ENCODE results near the gene ZP1.

The ZP1 gene

GRCh38 chr11:60879104-60879503 is 11.8 kb downstream of the ZP1 start:
- no peak for DNase-seq (ENCODE audit: low read depth)
- no peak overlapping the region for H3K4me3 ChIP-seq (ENCODE audit: low read depth, low read length)
- no peak for TF ChIP-seq CTCF (IDR thresholded peaks at IDR 0.05; ENCODE audit: low read depth, low read length, missing control alignments)
- in situ Hi-C loops (cut with HindIII; ENCODE audit: low sequenced_read_pairs) = no loop called here

- no peak overlapping the region for H3K4me3 ChIP-seq (ENCODE audit: low read depth, low read length)
- in situ Hi-C loops (cut with HindIII; ENCODE audit: low sequenced_read_pairs) = no loop called here
- DNase-seq (ENCODE audit: low read depth) = no peak
- no peak for TF ChIP-seq CTCF (IDR thresholded peaks at IDR 0.05; ENCODE audit: low read depth, low read length, missing control alignments)
Observed at GRCh38 chr11:60879971-60880588, 12.7 kb downstream of the ZP1 start.

DNA sequence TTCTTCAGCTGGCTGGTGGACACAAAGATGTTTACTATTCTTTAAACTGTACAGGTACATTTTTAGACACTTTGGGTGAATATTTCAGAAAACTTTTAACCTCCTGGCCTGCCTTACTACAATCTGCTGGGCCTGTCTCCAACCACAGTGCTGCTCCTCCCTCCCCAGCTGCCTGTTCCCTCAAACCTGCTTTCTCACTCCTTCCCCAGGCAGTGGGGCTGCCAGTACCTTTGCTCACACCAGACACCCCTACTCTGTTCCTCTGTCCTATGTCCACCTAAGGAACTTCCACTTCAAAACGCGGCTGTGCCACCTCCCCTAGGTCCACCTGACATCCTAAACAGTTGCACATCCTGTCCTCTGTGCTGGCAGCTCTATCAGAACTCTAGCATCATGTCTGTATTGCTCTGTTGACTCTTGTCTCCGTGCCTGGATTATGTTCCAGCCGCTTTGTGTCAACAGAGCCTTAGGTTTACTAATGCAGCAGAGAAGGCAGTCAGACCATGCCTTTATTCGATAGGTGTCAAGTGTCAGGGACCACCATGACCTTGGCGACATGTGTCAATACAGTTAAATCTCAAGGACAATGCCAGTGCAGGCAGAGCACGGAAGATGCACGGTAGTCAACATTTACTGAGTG is 13.4 kb downstream of the ZP1 start:
- in situ Hi-C loops (cut with HindIII; ENCODE audit: low sequenced_read_pairs) = no loop called here

DNA sequence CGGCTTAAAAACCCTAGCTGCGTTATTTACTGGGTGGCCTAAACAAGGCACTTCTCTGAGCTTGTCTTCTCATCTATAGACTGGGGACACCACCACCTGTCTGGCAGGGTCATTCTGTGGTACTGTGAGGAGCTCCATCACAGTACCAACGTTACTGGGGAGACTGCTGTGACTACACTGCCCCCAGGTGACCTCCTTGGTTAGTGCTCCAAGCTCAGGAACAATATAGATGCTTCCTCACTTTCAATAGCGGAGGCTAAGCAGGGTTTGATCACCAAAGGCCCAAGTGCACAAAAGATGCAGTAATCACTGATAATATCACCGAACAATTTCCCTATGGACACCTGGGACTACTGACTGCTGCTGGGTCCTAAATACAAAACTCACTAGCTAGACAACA is 20.2 kb downstream of the ZP1 start:
- in situ Hi-C loops (cut with HindIII; ENCODE audit: low sequenced_read_pairs) = no loop called here
- H3K4me3 ChIP-seq (ENCODE audit: low read depth, low read length) = no peak overlapping the region
- DNase-seq (ENCODE audit: low read depth) = peak; percentile 52
- TF ChIP-seq CTCF (IDR thresholded peaks at IDR 0.05; ENCODE audit: low read depth, low read length, missing control alignments) = peak; percentile 79

More for the DNA sequence above, 13.4 kb downstream of the ZP1 start:
- no peak overlapping the region for H3K4me3 ChIP-seq (ENCODE audit: low read depth, low read length)
- DNase-seq (ENCODE audit: low read depth) = no peak
- no peak for TF ChIP-seq CTCF (IDR thresholded peaks at IDR 0.05; ENCODE audit: low read depth, low read length, missing control alignments)

GRCh38 chr11:60889869-60890311 is 22.5 kb downstream of the ZP1 start:
- in situ Hi-C loops (cut with HindIII; ENCODE audit: low sequenced_read_pairs) = no loop called here

DNA sequence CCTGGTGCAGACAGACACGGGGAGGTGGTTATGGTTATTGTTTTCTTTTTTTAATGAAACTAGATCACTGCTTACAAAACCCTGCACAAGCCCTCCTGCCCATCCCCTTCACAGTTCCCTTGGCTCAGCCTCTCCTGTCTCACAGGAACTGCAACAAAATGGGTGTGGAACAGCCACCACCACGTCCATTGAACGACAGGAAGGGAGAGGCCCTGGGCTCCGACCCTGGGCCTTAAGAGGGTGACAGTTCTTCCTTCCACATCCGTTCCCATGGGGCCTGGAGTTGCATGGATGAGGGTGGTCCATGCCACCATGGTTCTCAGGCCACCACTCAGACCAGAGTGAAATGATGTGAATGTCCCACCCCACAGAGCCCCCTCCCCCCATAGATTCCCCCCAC is 23.4 kb downstream of the ZP1 start:
- DNase-seq (ENCODE audit: low read depth) = no peak
- in situ Hi-C loops (cut with HindIII; ENCODE audit: low sequenced_read_pairs) = no loop called here
- H3K4me3 ChIP-seq (ENCODE audit: low read depth, low read length) = no peak overlapping the region
- TF ChIP-seq CTCF (IDR thresholded peaks at IDR 0.05; ENCODE audit: low read depth, low read length, missing control alignments) = no peak

More at GRCh38 chr11:60889869-60890311, 22.5 kb downstream of the ZP1 start:
- no peak for DNase-seq (ENCODE audit: low read depth)
- TF ChIP-seq CTCF (IDR thresholded peaks at IDR 0.05; ENCODE audit: low read depth, low read length, missing control alignments) = no peak
- H3K4me3 ChIP-seq (ENCODE audit: low read depth, low read length) = no peak overlapping the region

Measured in astrocyte of the cerebellum (primary cell).